GM12801 (cell line): ENCODE results near the gene ZNF785.

Experiments
- CTCF ChIP-seq: IDR thresholded peaks from one replicate; pipeline ENCODE4 v1.5.1; 2011; ENCODE audit warnings: control low read depth; ENCODE audit not compliant: insufficient read length; ENCODE audit errors: extremely low read depth

ZNF785 gene

GRCh38 chr16:30539000-30539964 is 46.2 kb downstream of the ZNF785 start:
- TF ChIP-seq CTCF: no peak

DNA sequence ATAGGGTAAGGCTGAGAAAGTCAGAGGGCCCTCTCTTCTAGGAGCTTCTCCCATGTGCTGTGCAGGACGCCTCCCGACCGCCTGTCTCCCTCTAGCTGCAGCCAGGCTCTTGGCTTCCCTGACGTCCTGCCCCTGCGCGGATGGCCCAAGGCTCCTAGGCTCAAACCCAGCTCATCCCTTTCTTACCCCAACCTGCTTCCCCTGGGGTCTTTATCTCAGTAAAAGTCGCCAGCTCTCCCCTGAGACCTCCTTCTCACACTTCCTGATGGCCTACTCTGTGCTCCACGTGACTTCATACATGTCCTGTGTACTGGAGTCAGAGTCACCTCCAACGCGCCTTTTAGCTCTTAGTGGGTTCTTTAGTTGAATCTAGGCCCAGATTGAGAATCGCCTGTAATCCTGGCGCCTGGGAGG is 49.7 kb downstream of the ZNF785 start:
- TF ChIP-seq CTCF: no peak

- TF ChIP-seq CTCF: no peak
Observed at GRCh38 chr16:30535106-30535776, 50.3 kb downstream of the ZNF785 start.

DNA sequence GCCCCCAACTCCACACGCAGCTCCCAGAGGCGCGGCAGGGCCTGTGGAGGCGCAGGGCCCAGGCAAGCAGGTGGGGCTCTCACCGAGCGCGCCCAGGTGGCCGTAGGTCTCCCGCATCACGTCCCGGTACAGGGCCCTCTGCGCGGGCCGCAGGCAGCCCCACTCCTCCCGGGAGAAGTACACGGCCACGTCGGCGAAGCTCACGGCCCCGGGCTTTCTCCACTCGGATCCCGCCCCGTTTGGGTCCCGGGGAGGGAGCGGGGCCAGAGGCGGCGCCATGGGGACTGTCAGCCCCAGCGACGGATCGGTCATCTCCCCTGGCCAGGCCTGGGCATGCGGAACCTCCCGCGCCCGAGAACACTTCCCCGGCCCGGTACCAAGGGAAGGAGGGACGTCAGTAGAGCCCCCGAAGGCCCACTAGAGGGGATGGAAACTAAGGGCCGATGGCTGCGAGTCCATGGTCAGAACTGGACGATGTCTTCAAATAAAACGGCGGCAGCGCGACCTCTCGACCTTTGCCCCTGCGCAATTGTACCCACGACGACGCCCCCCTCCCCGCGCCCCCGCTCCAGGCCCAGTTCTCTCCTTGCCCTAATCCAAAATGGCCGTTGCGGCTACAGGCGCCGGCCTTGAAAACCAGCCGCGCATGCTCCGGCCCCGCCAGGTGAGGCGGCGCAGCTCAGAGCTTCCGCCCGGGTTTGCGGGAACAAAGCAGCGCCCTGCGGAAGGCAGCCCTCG is 51.0 kb downstream of the ZNF785 start, which contains the start of gene ZNF747:
TSS of gene ZNF747 (minus strand) at position 491 of the 738 bp plus-strand sequence. CDS start at position 312, 179 bp downstream.
- no peak for TF ChIP-seq CTCF

DNA sequence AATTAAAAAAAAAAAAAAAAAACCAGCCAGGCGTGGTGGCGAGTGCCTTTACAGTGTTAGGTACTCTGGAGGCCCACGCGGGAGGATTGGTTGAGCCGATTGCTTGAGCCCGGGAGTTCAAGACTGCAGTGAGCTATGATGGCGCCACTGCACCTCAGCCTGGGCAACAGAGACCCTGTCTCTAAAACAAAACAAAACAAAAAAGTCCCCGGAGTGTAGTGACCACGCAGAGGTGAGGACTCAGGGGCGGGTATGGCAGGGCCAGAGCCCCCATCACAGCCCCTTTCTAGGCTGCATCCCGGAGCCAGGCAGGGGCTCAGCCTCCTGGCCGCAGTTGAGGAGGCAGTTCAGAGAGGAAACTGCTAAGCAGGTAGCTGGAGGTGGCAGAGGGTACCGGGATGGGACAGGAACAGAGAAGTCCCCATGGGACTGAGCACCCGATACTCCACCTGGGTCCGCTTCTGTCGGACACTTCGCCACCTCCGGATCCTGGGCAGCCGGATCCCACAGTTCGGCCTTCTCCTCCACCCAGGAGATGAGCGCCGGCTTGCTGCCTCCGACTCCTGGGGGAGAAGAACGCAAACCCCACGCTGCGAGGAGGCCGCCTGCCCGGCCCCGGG is 51.6 kb downstream of the ZNF785 start:
- no peak for TF ChIP-seq CTCF

GRCh38 chr16:30533146-30533522 is 52.4 kb downstream of the ZNF785 start:
- TF ChIP-seq CTCF: no peak
